ENCODE measurements around the gene FIZ1.

The FIZ1 gene

GRCh38 chr19:55635334-55635717 is 36.0 kb upstream of the FIZ1 start:
- peak; percentile 22 to 37 for ATAC-seq

- ATAC-seq, result no peak
These were observed 34.5 kb upstream of the FIZ1 start for GRCh38 chr19:55633861-55634260.

GRCh38 chr19:55632463-55632834 is 33.1 kb upstream of the FIZ1 start:
- ATAC-seq, result peak; percentile 33 to 48

- ATAC-seq, result peak; percentile 33 to 64
These were observed 27.0 kb upstream of the FIZ1 start for GRCh38 chr19:55626350-55626749.

- no peak for ATAC-seq
These were observed 25.6 kb upstream of the FIZ1 start for GRCh38 chr19:55625004-55625326.

- ATAC-seq, result peak; percentile 72 to 80
These were observed 25.0 kb upstream of the FIZ1 start, which contains the start of gene ZNF784 for GRCh38 chr19:55624109-55625003. TSS of gene ZNF784 (minus strand) at chr19:55624566. CDS start at chr19:55624561, 5 bp downstream.

GRCh38 chr19:55623561-55623960 is 24.2 kb upstream of the FIZ1 start:
- ATAC-seq, result no peak

GRCh38 chr19:55623130-55623529 is 23.8 kb upstream of the FIZ1 start:
- ATAC-seq, result no peak

GRCh38 chr19:55622242-55622969 is 23.1 kb upstream of the FIZ1 start:
- ATAC-seq, result no peak

- ATAC-seq, result no peak
These were observed 22.4 kb upstream of the FIZ1 start for GRCh38 chr19:55621673-55622231.

- no peak for ATAC-seq
These were observed 21.9 kb upstream of the FIZ1 start for GRCh38 chr19:55621205-55621672.

GRCh38 chr19:55620410-55621204 is 21.3 kb upstream of the FIZ1 start:
- no peak for ATAC-seq

GRCh38 chr19:55619286-55619685 is 20.0 kb upstream of the FIZ1 start:
- ATAC-seq, result no peak

GRCh38 chr19:55618426-55618825 is 19.1 kb upstream of the FIZ1 start:
- ATAC-seq, result no peak

- no peak for ATAC-seq
These were observed 18.1 kb upstream of the FIZ1 start for GRCh38 chr19:55617426-55617825.

GRCh38 chr19:55616395-55616875 is 17.1 kb upstream of the FIZ1 start:
- ATAC-seq, result no peak

- ATAC-seq, result no peak
These were observed 16.5 kb upstream of the FIZ1 start for GRCh38 chr19:55615543-55616394.

GRCh38 chr19:55614711-55615542 is 15.6 kb upstream of the FIZ1 start:
- ATAC-seq, result no peak

- no peak for ATAC-seq
These were observed 14.8 kb upstream of the FIZ1 start for GRCh38 chr19:55613930-55614710.

GRCh38 chr19:55613396-55613795 is 14.1 kb upstream of the FIZ1 start:
- ATAC-seq, result no peak

All from activated CD4-positive, CD25-positive, alpha-beta regulatory T cell treated with anti-CD3 and anti-CD28 coated beads, Interleukin-2, amount 50 U/mL, for 24 hours (primary cell).